ENCODE results near the gene GNRHR.

GNRHR gene

GRCh38 chr4:67721770-67722597 lies 32.2 kb downstream of the GNRHR start:
- no peak overlapping the region for H3K27ac ChIP-seq (replicated peaks; ENCODE audit: low read length)
- H3K4me1 ChIP-seq (ENCODE audit: control insufficient read depth in 2 of 2, insufficient read depth in 1 of 2, low read depth in 1 of 2, low read length in 2 of 2): peaks cover 0 to 7% of the 10 kb centered on the region in 2 donors
- no peak overlapping the region for H2BK120ac ChIP-seq (ENCODE audit: low read depth, low read length)
- H2AFZ ChIP-seq (ENCODE audit: low read length): no peak overlapping the region
- H3K4me3 ChIP-seq (ENCODE audit: low read length in 2 of 2): no peak overlapping the region
- DNase-seq (ENCODE audit: low spot score): no peak
- no peak overlapping the region for H4K8ac ChIP-seq (ENCODE audit: low read depth, low read length)
- H2BK15ac ChIP-seq (ENCODE audit: low read length): no peak overlapping the region
- no peak overlapping the region for H2BK5ac ChIP-seq (ENCODE audit: low read length)
- no peak overlapping the region for H4K91ac ChIP-seq (ENCODE audit: low read depth, low read length, poor library complexity)
- H3K79me1 ChIP-seq (ENCODE audit: low read depth, low read length): peaks cover 1% of the 10 kb centered on the region
- H2AK5ac ChIP-seq (ENCODE audit: low read depth, low read length): no peak overlapping the region
- no peak overlapping the region for H3K9ac ChIP-seq (ENCODE audit: low read depth, low read length, poor library complexity)
- H3K36me3 ChIP-seq (replicated peaks in 1 of 2; ENCODE audit: control insufficient read depth in 2 of 2, insufficient read depth in 2 of 2, low read length in 2 of 2): peaks cover 0 to 22% of the 10 kb centered on the region in 2 donors
- no peak overlapping the region for H3K18ac ChIP-seq (ENCODE audit: low read length)
- no peak overlapping the region for H2BK12ac ChIP-seq (ENCODE audit: low read length)
- H3K27me3 ChIP-seq (ENCODE audit: control insufficient read depth in 3 of 3, insufficient read depth in 3 of 3, low read depth in 1 of 3, low read length in 3 of 3): no peaks in the 10 kb centered on the region
- H3K9me3 ChIP-seq (replicated peaks in 1 of 2; ENCODE audit: control insufficient read depth in 2 of 2, insufficient read depth in 1 of 2, low read depth in 1 of 2, low read length in 2 of 2): peaks cover 0 to 11% of the 10 kb centered on the region in 2 donors
- H3K4me2 ChIP-seq (ENCODE audit: insufficient read depth, low read length, poor library complexity, severe bottlenecking): no peak overlapping the region
- H3K23ac ChIP-seq (ENCODE audit: low read depth, low read length, poor library complexity): no peak overlapping the region
- H3K14ac ChIP-seq (ENCODE audit: low read length): no peak overlapping the region
- no peak overlapping the region for H3K4ac ChIP-seq (ENCODE audit: low read length)
- WGBS, 2 donors (ENCODE audit: extremely low coverage in 2 of 2, insufficient read length in 2 of 2, insufficient replicate concordance in 1 of 2): no CpG with 5 or more reads among the region's 9 CpGs

DNA sequence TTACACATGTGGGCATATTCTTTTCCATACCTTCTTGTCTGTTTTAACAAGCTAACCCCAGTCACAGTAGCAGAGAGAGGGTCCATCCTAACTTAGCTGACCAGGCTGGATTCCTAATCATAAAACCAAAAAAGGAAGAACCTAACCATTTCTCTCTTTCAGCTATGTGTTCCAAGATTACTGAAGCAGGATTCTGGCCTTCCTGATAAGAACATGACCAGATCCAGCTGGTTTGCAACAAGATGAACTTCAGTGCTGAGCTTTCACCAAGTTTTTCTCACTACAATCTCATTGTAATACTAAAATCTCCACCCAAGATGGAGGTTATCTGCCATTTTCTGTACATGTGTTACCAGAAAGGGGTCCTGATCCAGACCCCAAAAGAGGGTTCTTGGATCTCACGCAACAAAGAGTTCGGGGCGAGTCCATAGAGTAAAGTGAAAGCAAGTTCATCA lies 32.8 kb downstream of the GNRHR start:
- H3K9ac ChIP-seq (ENCODE audit: low read depth, low read length, poor library complexity): no peak overlapping the region
- H3K23ac ChIP-seq (ENCODE audit: low read depth, low read length, poor library complexity): no peak overlapping the region
- no peak overlapping the region for H2BK15ac ChIP-seq (ENCODE audit: low read length)
- no peak overlapping the region for H3K14ac ChIP-seq (ENCODE audit: low read length)
- WGBS, 2 donors (ENCODE audit: extremely low coverage in 2 of 2, insufficient read length in 2 of 2, insufficient replicate concordance in 1 of 2): no CpG with 5 or more reads among the region's 3 CpGs
- no peak overlapping the region for H3K4me2 ChIP-seq (ENCODE audit: insufficient read depth, low read length, poor library complexity, severe bottlenecking)
- H4K91ac ChIP-seq (ENCODE audit: low read depth, low read length, poor library complexity): no peak overlapping the region
- H2AK5ac ChIP-seq (ENCODE audit: low read depth, low read length): no peak overlapping the region
- H2AFZ ChIP-seq (ENCODE audit: low read length): no peak overlapping the region
- H3K4ac ChIP-seq (ENCODE audit: low read length): no peak overlapping the region
- no peak overlapping the region for H3K27ac ChIP-seq (replicated peaks; ENCODE audit: low read length)
- no peak overlapping the region for H3K4me3 ChIP-seq (ENCODE audit: low read length in 2 of 2)
- no peak for DNase-seq (ENCODE audit: low spot score)
- H4K8ac ChIP-seq (ENCODE audit: low read depth, low read length): no peak overlapping the region
- no peaks in the 10 kb centered on the region for H3K27me3 ChIP-seq (ENCODE audit: control insufficient read depth in 3 of 3, insufficient read depth in 3 of 3, low read depth in 1 of 3, low read length in 3 of 3)
- H3K36me3 ChIP-seq (replicated peaks in 1 of 2; ENCODE audit: control insufficient read depth in 2 of 2, insufficient read depth in 2 of 2, low read length in 2 of 2): peaks cover 0 to 22% of the 10 kb centered on the region in 2 donors
- H2BK120ac ChIP-seq (ENCODE audit: low read depth, low read length): no peak overlapping the region
- H3K18ac ChIP-seq (ENCODE audit: low read length): no peak overlapping the region
- peaks cover 0 to 11% of the 10 kb centered on the region in 2 donors for H3K9me3 ChIP-seq (replicated peaks in 1 of 2; ENCODE audit: control insufficient read depth in 2 of 2, insufficient read depth in 1 of 2, low read depth in 1 of 2, low read length in 2 of 2)
- no peak overlapping the region for H2BK5ac ChIP-seq (ENCODE audit: low read length)
- H3K4me1 ChIP-seq (ENCODE audit: control insufficient read depth in 2 of 2, insufficient read depth in 1 of 2, low read depth in 1 of 2, low read length in 2 of 2): peaks cover 0 to 7% of the 10 kb centered on the region in 2 donors
- no peak overlapping the region for H2BK12ac ChIP-seq (ENCODE audit: low read length)
- H3K79me1 ChIP-seq (ENCODE audit: low read depth, low read length): peaks cover 1% of the 10 kb centered on the region

GRCh38 chr4:67719953-67720617 lies 34.1 kb downstream of the GNRHR start:
- no CpG with 5 or more reads among the region's 3 CpGs for WGBS, 2 donors (ENCODE audit: extremely low coverage in 2 of 2, insufficient read length in 2 of 2, insufficient replicate concordance in 1 of 2)
- no peak for DNase-seq (ENCODE audit: low spot score)
- no peak overlapping the region for H3K4me2 ChIP-seq (ENCODE audit: insufficient read depth, low read length, poor library complexity, severe bottlenecking)

DNA sequence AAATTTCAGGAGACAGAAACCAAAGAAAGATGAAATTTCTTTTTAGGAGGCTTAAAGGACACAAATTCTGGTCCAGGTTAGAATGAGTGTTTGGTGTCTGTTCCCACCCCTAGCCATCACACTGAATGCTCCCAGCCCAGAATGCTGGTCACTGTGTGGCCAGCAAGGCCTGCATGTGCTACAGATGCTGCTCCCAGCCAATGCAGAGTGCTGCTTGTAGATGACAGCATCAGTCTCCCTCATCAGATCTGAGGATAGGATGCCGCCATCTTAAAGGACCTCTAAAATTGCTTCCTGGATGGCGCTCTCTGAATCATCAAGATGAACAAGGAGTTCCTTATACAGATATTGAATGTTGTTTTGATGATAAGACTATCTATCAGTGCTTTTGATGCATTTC lies 35.3 kb downstream of the GNRHR start:
- H4K91ac ChIP-seq (ENCODE audit: low read depth, low read length, poor library complexity): no peak overlapping the region
- DNase-seq (ENCODE audit: low spot score): no peak
- H2BK120ac ChIP-seq (ENCODE audit: low read depth, low read length): no peak overlapping the region
- peaks cover 0 to 11% of the 10 kb centered on the region in 2 donors for H3K9me3 ChIP-seq (replicated peaks in 1 of 2; ENCODE audit: control insufficient read depth in 2 of 2, insufficient read depth in 1 of 2, low read depth in 1 of 2, low read length in 2 of 2)
- no peak overlapping the region for H2BK15ac ChIP-seq (ENCODE audit: low read length)
- H3K4ac ChIP-seq (ENCODE audit: low read length): no peak overlapping the region
- H2AFZ ChIP-seq (ENCODE audit: low read length): no peak overlapping the region
- no peak overlapping the region for H3K18ac ChIP-seq (ENCODE audit: low read length)
- no CpG with 5 or more reads among the region's 2 CpGs for WGBS, 2 donors (ENCODE audit: extremely low coverage in 2 of 2, insufficient read length in 2 of 2, insufficient replicate concordance in 1 of 2)
- H3K4me2 ChIP-seq (ENCODE audit: insufficient read depth, low read length, poor library complexity, severe bottlenecking): no peak overlapping the region
- no peak overlapping the region for H3K4me3 ChIP-seq (ENCODE audit: low read length in 2 of 2)
- no peaks in the 10 kb centered on the region for H3K27me3 ChIP-seq (ENCODE audit: control insufficient read depth in 3 of 3, insufficient read depth in 3 of 3, low read depth in 1 of 3, low read length in 3 of 3)
- H3K23ac ChIP-seq (ENCODE audit: low read depth, low read length, poor library complexity): no peak overlapping the region
- H3K4me1 ChIP-seq (ENCODE audit: control insufficient read depth in 2 of 2, insufficient read depth in 1 of 2, low read depth in 1 of 2, low read length in 2 of 2): peaks cover 4 to 10% of the 10 kb centered on the region in 2 donors
- H2AK5ac ChIP-seq (ENCODE audit: low read depth, low read length): no peak overlapping the region
- H3K27ac ChIP-seq (replicated peaks; ENCODE audit: low read length): no peak overlapping the region
- H4K8ac ChIP-seq (ENCODE audit: low read depth, low read length): no peak overlapping the region
- peaks cover 0 to 22% of the 10 kb centered on the region in 2 donors for H3K36me3 ChIP-seq (replicated peaks in 1 of 2; ENCODE audit: control insufficient read depth in 2 of 2, insufficient read depth in 2 of 2, low read length in 2 of 2)
- no peak overlapping the region for H3K9ac ChIP-seq (ENCODE audit: low read depth, low read length, poor library complexity)
- no peak overlapping the region for H3K14ac ChIP-seq (ENCODE audit: low read length)
- H2BK5ac ChIP-seq (ENCODE audit: low read length): no peak overlapping the region
- peaks cover 4% of the 10 kb centered on the region for H3K79me1 ChIP-seq (ENCODE audit: low read depth, low read length)
- no peak overlapping the region for H2BK12ac ChIP-seq (ENCODE audit: low read length)

More at GRCh38 chr4:67719953-67720617, 34.1 kb downstream of the GNRHR start:
- Histone ChIP-seq H4K8ac (ENCODE audit: low read depth, low read length) (no peak overlapping the region), H2AK5ac (ENCODE audit: low read depth, low read length) (no peak overlapping the region), H2AFZ (ENCODE audit: low read length) (no peak overlapping the region), H4K91ac (ENCODE audit: low read depth, low read length, poor library complexity) (no peak overlapping the region), H2BK15ac (ENCODE audit: low read length) (no peak overlapping the region), H3K18ac (ENCODE audit: low read length) (peak overlapping the region; percentile 11), H3K4me1 (ENCODE audit: control insufficient read depth in 2 of 2, insufficient read depth in 1 of 2, low read depth in 1 of 2, low read length in 2 of 2) (peaks cover 0 to 7% of the 10 kb centered on the region in 2 donors), H2BK12ac (ENCODE audit: low read length) (no peak overlapping the region), H3K4ac (ENCODE audit: low read length) (no peak overlapping the region), H3K4me3 (ENCODE audit: low read length in 2 of 2) (no peak overlapping the region), H3K27me3 (ENCODE audit: control insufficient read depth in 3 of 3, insufficient read depth in 3 of 3, low read depth in 1 of 3, low read length in 3 of 3) (no peaks in the 10 kb centered on the region), H3K23ac (ENCODE audit: low read depth, low read length, poor library complexity) (no peak overlapping the region), H3K9me3 (replicated peaks in 1 of 2; ENCODE audit: control insufficient read depth in 2 of 2, insufficient read depth in 1 of 2, low read depth in 1 of 2, low read length in 2 of 2) (peaks cover 0 to 11% of the 10 kb centered on the region in 2 donors), H3K27ac (replicated peaks; ENCODE audit: low read length) (no peak overlapping the region), H2BK120ac (ENCODE audit: low read depth, low read length) (no peak overlapping the region), H3K9ac (ENCODE audit: low read depth, low read length, poor library complexity) (no peak overlapping the region), H3K79me1 (ENCODE audit: low read depth, low read length) (peaks cover 1% of the 10 kb centered on the region), H3K14ac (ENCODE audit: low read length) (no peak overlapping the region), H3K36me3 (replicated peaks in 1 of 2; ENCODE audit: control insufficient read depth in 2 of 2, insufficient read depth in 2 of 2, low read length in 2 of 2) (peaks cover 0 to 22% of the 10 kb centered on the region in 2 donors), H2BK5ac (ENCODE audit: low read length) (no peak overlapping the region)
